GM21423 (cell line): ENCODE results near the gene EPS8L1.
A peak's percentile ranks its signal among the peaks of the same experiment; 100 is the strongest.

Experiments
- ATAC-seq: cut with Tn5 transposase; IDR thresholded peaks from one replicate; pipeline ENCODE4 v1.9.1; 2021; ENCODE audit warnings: mild to moderate bottlenecking, moderate library complexity; ENCODE audit not compliant: unreplicated experiment

EPS8L1 gene

GRCh38 chr19:55114566-55115145, 39.0 kb downstream of the EPS8L1 start:
- ATAC-seq: no peak

GRCh38 chr19:55115446-55116065, 39.9 kb downstream of the EPS8L1 start:
- ATAC-seq: no peak

GRCh38 chr19:55116232-55116858, 40.7 kb downstream of the EPS8L1 start:
- ATAC-seq: no peak

GRCh38 chr19:55116859-55117662, 41.4 kb downstream of the EPS8L1 start, which contains the start of gene PPP1R12C:
TSS of gene PPP1R12C (minus strand) at chr19:55117637. CDS start at chr19:55117543, 94 bp downstream.
- ATAC-seq: peak; percentile 10

- peak; percentile 84 for ATAC-seq
Observed at GRCh38 chr19:55117663-55118391, 42.2 kb downstream of the EPS8L1 start.

GRCh38 chr19:55118401-55118991, 42.8 kb downstream of the EPS8L1 start:
- no peak for ATAC-seq

GRCh38 chr19:55119053-55119452, 43.4 kb downstream of the EPS8L1 start:
- no peak for ATAC-seq

GRCh38 chr19:55131421-55131820, 55.8 kb downstream of the EPS8L1 start:
- no peak for ATAC-seq

- ATAC-seq: no peak
Observed at GRCh38 chr19:55132453-55133129, 56.9 kb downstream of the EPS8L1 start.

GRCh38 chr19:55133639-55134444, 58.2 kb downstream of the EPS8L1 start:
- no peak for ATAC-seq

- ATAC-seq: no peak
Observed at GRCh38 chr19:55134736-55135135, 59.1 kb downstream of the EPS8L1 start.

GRCh38 chr19:55136399-55137102, 60.9 kb downstream of the EPS8L1 start:
- no peak for ATAC-seq
